ENCODE measurements around the gene SPG21.
A peak's percentile ranks its signal among the peaks of the same experiment; 100 is the strongest.

Gene SPG21
- 32.3 to 76.0 (median 64.9) reads per million in 9 experiments for total RNA-seq

DNA sequence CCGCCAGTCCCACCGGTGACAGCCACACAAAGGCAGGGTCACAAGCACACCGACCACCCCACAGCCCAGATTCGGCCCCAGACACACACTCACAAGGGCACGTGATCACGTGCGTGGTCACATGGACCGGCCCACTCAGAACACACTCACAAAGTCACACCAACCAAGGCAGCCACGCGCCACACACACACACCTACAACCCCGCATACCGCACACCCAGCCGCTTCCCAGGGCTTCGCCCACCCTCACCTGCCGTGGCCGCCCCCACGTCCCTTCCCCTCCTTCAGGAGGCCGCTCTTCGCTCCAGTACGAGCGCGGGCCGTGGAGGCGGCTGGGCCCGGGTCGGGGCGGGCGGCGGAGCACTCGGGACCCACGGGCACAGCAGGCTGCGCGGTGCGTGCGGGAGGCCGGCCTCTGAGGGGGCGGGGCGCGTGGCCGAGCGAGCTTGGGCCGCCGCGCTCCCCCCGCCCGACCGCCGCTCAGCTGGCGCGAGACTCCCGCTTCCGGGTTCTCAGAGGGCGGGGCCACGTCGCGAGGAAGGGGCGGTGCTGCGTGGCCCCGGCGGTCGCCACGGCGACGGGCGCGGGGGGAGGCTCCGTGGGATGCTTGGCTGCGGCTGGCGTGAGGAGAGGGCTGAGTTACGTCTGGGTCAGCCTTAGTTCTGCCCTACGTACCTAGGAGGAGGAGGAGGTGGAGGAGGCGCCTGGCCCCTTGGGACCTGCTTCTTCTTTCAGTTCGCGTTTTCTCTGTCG, at the start of gene SPG21:
SPG21 (minus strand) TSS at position 499 of the 752 bp plus-strand sequence. CDS start 6,345 bp downstream, outside the sequence.
- peaks cover 19 to 31% of the 10 kb centered on the region in 2 donors for H3K4me1 Mint-ChIP-seq (ENCODE audit: low read depth in 2 of 2)
- no peaks in the 10 kb centered on the region for H3K9me3 Mint-ChIP-seq
- H3K27ac Mint-ChIP-seq, result peak within 1 kb of the TSS; percentile 97 to 98

DNA sequence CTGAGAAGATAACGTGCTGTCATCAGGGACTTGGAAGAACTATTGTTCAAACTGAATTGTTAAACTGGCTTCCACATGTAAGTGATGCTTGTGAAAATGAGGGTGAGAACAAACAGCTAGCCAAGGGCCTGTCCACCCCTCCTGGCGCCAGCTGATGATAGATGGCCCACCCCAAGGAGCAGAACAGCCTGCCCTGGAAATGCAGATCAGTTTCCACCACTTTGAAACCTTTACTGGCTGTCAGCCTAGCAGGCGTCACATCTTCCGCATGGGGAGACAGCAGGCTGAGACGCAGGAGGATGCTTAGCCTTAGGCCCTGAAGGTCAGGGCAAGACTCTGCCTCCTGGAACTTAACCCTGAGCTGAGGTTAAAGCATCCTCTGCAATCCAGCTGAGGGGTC, 49.1 kb upstream of the SPG21 start:
- Mint-ChIP-seq H3K27ac (no peak overlapping the region), H3K36me3 (ENCODE audit: insufficient read depth) (no peaks in the 10 kb centered on the region), H3K27me3 (peaks cover 0 to 12% of the 10 kb centered on the region in 2 donors), H3K4me3 (no peak overlapping the region), H3K4me1 (ENCODE audit: low read depth in 2 of 2) (peaks cover 0 to under 1% of the 10 kb centered on the region in 2 donors), H3K9me3 (no peaks in the 10 kb centered on the region)
- ATAC-seq (replicated peaks) (no peak), DNase-seq (no peak)

More for the DNA sequence above, at the start of gene SPG21:
- peaks cover 22% of the 10 kb centered on the region for H3K36me3 Mint-ChIP-seq (ENCODE audit: insufficient read depth)
- H3K27me3 Mint-ChIP-seq, result no peaks in the 10 kb centered on the region
- peak within 1 kb of the TSS; percentile 97 to 98 for H3K4me3 Mint-ChIP-seq
- DNase-seq, result peak; percentile 91 to 92 (median 92)
- ATAC-seq (replicated peaks), result peak; percentile 88

GRCh38 chr15:65038428-65038827, 48.7 kb upstream of the SPG21 start:
- no peak overlapping the region for H3K4me3 Mint-ChIP-seq
- peaks cover 0 to 13% of the 10 kb centered on the region in 2 donors for H3K27me3 Mint-ChIP-seq
- DNase-seq (no peak), ATAC-seq (replicated peaks) (no peak)
- no peaks in the 10 kb centered on the region for H3K9me3 Mint-ChIP-seq
- H3K36me3 Mint-ChIP-seq (ENCODE audit: insufficient read depth), result no peaks in the 10 kb centered on the region
- H3K27ac Mint-ChIP-seq, result no peak overlapping the region
- peaks cover 2 to 5% of the 10 kb centered on the region in 2 donors for H3K4me1 Mint-ChIP-seq (ENCODE audit: low read depth in 2 of 2)

DNA sequence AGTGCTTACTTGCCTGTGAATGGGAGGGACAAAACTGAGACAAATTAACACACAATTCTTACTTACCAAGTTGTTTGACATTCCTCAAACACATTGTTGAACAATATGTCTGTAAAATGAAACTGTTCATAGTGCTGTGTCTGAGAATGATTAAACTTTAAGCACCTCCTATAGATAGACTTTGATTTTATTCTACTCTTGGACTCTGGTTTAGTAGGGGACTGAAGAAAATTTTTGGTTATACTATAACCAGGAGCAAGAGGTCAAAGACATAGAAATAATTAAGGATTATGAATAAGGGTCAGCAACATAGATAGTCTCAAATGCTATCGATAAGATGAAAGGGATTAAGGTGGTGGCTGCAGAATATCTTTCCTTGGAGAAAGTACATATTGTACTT, 47.6 kb upstream of the SPG21 start:
- peaks cover 0 to 15% of the 10 kb centered on the region in 2 donors for H3K27me3 Mint-ChIP-seq
- no peak for DNase-seq
- no peaks in the 10 kb centered on the region for H3K9me3 Mint-ChIP-seq

DNA sequence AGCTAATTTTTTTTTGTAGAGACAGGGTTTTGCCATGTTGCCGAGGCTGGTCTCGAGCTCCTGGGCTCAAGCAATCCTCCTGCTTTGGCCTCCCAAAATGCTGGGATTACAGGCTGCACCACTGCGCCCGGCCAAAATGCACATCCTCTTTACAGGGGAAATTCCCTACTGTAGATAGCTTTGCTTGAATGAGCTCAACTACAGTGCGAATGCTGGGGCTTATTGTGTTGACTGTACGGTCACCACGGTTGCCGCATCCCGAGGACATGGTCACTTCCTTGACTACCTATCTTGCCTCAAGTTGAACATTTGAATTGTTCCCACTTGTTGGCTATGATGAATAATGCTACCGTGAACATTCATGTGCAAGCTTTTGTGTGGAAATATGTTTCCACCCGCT, 45.0 kb upstream of the SPG21 start:
- H3K36me3 Mint-ChIP-seq (ENCODE audit: insufficient read depth), result peaks cover 5% of the 10 kb centered on the region
- ATAC-seq (replicated peaks) (no peak), DNase-seq (no peak)
- H3K4me1 Mint-ChIP-seq (ENCODE audit: low read depth in 2 of 2), result peaks cover 6 to 9% of the 10 kb centered on the region in 2 donors
- no peak overlapping the region for H3K27ac Mint-ChIP-seq
- peaks cover 0 to 26% of the 10 kb centered on the region in 2 donors for H3K27me3 Mint-ChIP-seq
- H3K4me3 Mint-ChIP-seq, result no peak overlapping the region
- no peaks in the 10 kb centered on the region for H3K9me3 Mint-ChIP-seq

More for the DNA sequence above, 47.6 kb upstream of the SPG21 start:
- Mint-ChIP-seq H3K4me1 (ENCODE audit: low read depth in 2 of 2) (peaks cover 6 to 9% of the 10 kb centered on the region in 2 donors), H3K4me3 (no peak overlapping the region), H3K27ac (no peak overlapping the region), H3K36me3 (ENCODE audit: insufficient read depth) (no peaks in the 10 kb centered on the region)
- no peak for ATAC-seq (replicated peaks)

- H3K36me3 Mint-ChIP-seq (ENCODE audit: insufficient read depth), result peaks cover 5% of the 10 kb centered on the region
- ATAC-seq (replicated peaks), result peak; percentile 26
- no peak overlapping the region for H3K27ac Mint-ChIP-seq
- H3K9me3 Mint-ChIP-seq, result no peaks in the 10 kb centered on the region
- DNase-seq, result no peak
- H3K4me3 Mint-ChIP-seq, result no peak overlapping the region
- H3K4me1 Mint-ChIP-seq (ENCODE audit: low read depth in 2 of 2), result peaks cover 6 to 9% of the 10 kb centered on the region in 2 donors
- H3K27me3 Mint-ChIP-seq, result peaks cover 0 to 26% of the 10 kb centered on the region in 2 donors
Measured at GRCh38 chr15:65033659-65034269, 44.0 kb upstream of the SPG21 start.

- ATAC-seq (replicated peaks) (peak; percentile 46), DNase-seq (peak; percentile 24 to 28 (median 25))
Measured at GRCh38 chr15:65032801-65033537, 43.3 kb upstream of the SPG21 start.

GRCh38 chr15:65029736-65030208, 40.1 kb upstream of the SPG21 start:
- Mint-ChIP-seq H3K9me3 (no peaks in the 10 kb centered on the region), H3K4me1 (ENCODE audit: low read depth in 2 of 2) (peaks cover 16 to 17% of the 10 kb centered on the region in 2 donors), H3K27me3 (peaks cover 0 to 26% of the 10 kb centered on the region in 2 donors), H3K36me3 (ENCODE audit: insufficient read depth) (peaks cover 14% of the 10 kb centered on the region), H3K27ac (no peak overlapping the region), H3K4me3 (peak overlapping the region; percentile 84 to 85)
- ATAC-seq (replicated peaks) (no peak), DNase-seq (no peak)

More at GRCh38 chr15:65032801-65033537, 43.3 kb upstream of the SPG21 start:
- H3K4me1 Mint-ChIP-seq (ENCODE audit: low read depth in 2 of 2), result peaks cover 11 to 16% of the 10 kb centered on the region in 2 donors
- H3K36me3 Mint-ChIP-seq (ENCODE audit: insufficient read depth), result peaks cover 5% of the 10 kb centered on the region
- no peaks in the 10 kb centered on the region for H3K9me3 Mint-ChIP-seq
- H3K27me3 Mint-ChIP-seq, result peaks cover 0 to 26% of the 10 kb centered on the region in 2 donors
- no peak overlapping the region for H3K27ac Mint-ChIP-seq
- no peak overlapping the region for H3K4me3 Mint-ChIP-seq

GRCh38 chr15:65028921-65029735, 39.4 kb upstream of the SPG21 start, which contains the start of gene MTFMT:
TSS of gene MTFMT (minus strand) at chr15:65029639. CDS start at chr15:65029613, 26 bp downstream.
- peaks cover 20% of the 10 kb centered on the region for H3K36me3 Mint-ChIP-seq (ENCODE audit: insufficient read depth)

DNA sequence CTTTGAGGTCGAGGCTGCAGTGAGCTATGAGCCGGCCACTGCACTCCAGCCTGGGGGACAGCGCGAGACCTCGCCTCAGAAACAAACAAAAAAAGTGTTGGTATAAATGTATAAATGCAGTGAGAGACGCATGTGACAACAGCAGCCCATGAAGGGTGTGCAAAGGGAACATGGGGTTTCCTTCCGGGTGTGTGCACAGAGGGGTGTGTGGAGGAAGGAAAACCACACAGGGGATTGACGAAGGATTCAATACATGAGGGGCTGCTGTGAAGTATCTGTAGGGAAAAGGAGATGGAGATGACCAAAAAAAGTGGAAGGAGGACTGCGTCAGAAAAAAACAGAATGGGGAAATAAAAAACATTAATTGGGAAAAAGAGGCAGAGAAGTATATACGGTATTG, 38.6 kb upstream of the SPG21 start:
- Mint-ChIP-seq H3K27ac (peak overlapping the region; percentile 70 to 71), H3K27me3 (peaks cover 0 to 24% of the 10 kb centered on the region in 2 donors), H3K4me1 (ENCODE audit: low read depth in 2 of 2) (peaks cover 10 to 15% of the 10 kb centered on the region in 2 donors), H3K4me3 (peak overlapping the region; percentile 84 to 85), H3K36me3 (ENCODE audit: insufficient read depth) (peaks cover 27% of the 10 kb centered on the region), H3K9me3 (no peaks in the 10 kb centered on the region)
- no peak for DNase-seq
- no peak for ATAC-seq (replicated peaks)

More at GRCh38 chr15:65028921-65029735, 39.4 kb upstream of the SPG21 start, which contains the start of gene MTFMT:
- H3K4me3 Mint-ChIP-seq, result peak within 1 kb of the TSS; percentile 84 to 85
- ATAC-seq (replicated peaks) (peak; percentile 92), DNase-seq (peak; percentile 88 to 91 (median 90))
- peaks cover 16 to 17% of the 10 kb centered on the region in 2 donors for H3K4me1 Mint-ChIP-seq (ENCODE audit: low read depth in 2 of 2)
- H3K27me3 Mint-ChIP-seq, result peaks cover 0 to 26% of the 10 kb centered on the region in 2 donors
- H3K27ac Mint-ChIP-seq, result peak within 1 kb of the TSS; percentile 70 to 71
- H3K9me3 Mint-ChIP-seq, result no peaks in the 10 kb centered on the region

DNA sequence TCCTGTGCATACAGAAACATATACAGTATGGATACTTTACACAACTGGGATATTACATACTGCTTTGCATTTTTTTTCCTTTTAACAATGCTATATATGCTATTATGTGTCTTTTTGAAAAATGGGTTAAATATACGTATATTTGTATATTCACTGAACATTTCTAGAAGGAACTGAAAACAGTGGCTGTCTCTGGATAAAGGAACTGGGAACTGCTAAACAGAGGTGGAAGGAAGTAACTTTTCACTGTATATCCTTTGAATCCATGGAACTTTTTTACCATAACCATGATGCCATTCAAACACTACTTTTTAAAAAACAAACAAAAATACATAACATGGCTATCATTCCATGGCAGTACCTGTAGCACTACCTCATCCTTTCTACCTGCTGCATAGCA, 37.9 kb upstream of the SPG21 start:
- Mint-ChIP-seq H3K4me3 (peak overlapping the region; percentile 84 to 85), H3K27ac (no peak overlapping the region), H3K27me3 (peaks cover 0 to 19% of the 10 kb centered on the region in 2 donors), H3K36me3 (ENCODE audit: insufficient read depth) (peaks cover 34% of the 10 kb centered on the region), H3K4me1 (ENCODE audit: low read depth in 2 of 2) (peaks cover 6 to 12% of the 10 kb centered on the region in 2 donors), H3K9me3 (no peaks in the 10 kb centered on the region)
- DNase-seq (no peak), ATAC-seq (replicated peaks) (no peak)

DNA sequence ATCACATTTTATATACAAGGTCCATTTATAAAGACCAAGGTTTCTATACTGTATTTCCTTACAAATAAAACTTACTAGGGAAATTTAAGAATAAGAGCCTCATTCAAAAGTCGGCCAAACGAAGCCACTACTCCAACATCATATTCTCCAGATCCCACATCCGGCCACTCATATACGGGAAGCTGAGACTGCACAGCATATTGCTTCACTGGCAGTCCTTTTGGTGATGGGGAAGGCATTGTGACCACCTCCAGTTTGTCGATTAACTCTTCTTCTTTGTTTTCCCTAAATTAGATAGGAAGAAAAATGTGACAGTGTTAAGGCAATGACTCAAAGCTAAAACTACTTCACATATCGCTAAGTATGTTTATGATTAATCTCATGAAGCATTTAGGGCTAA, 37.0 kb upstream of the SPG21 start:
- Mint-ChIP-seq H3K27ac (no peak overlapping the region), H3K4me3 (no peak overlapping the region), H3K9me3 (no peaks in the 10 kb centered on the region), H3K36me3 (ENCODE audit: insufficient read depth) (peaks cover 35% of the 10 kb centered on the region), H3K4me1 (ENCODE audit: low read depth in 2 of 2) (peaks cover 6 to 12% of the 10 kb centered on the region in 2 donors), H3K27me3 (peaks cover 0 to 11% of the 10 kb centered on the region in 2 donors)
- ATAC-seq (replicated peaks) (no peak), DNase-seq (no peak)

All from effector memory CD8-positive, alpha-beta T cell (primary cell).